Measurements from ENCODE around the gene SVIL. TPM values are rescaled to one million over a fixed set of nuclear protein-coding genes. Genes with fewer than 3 reads are reported as not detected.
A peak's percentile ranks its signal among the peaks of the same experiment; 100 is the strongest.
"Not testable (repeated sequence)": the region's sequence is repeated elsewhere in the genome, so short reads cannot be mapped to it uniquely, and the experiment has no call there.

The SVIL gene
- total RNA-seq, 1 donor = 7.8 TPM

- DNase-seq (ENCODE audit: low read depth) = no peak
- no peak for TF ChIP-seq CTCF (IDR thresholded peaks at IDR 0.05; ENCODE audit: insufficient read depth, low read depth, low read length)
- H3K4me3 ChIP-seq (ENCODE audit: low read depth, low read length) = no peak overlapping the region
Observed at GRCh38 chr10:29524294-29524693, 110.5 kb downstream of the SVIL start.

GRCh38 chr10:29522918-29523317 lies 111.9 kb downstream of the SVIL start:
- no peak for DNase-seq (ENCODE audit: low read depth)
- no peak overlapping the region for H3K4me3 ChIP-seq (ENCODE audit: low read depth, low read length)
- no peak for TF ChIP-seq CTCF (IDR thresholded peaks at IDR 0.05; ENCODE audit: insufficient read depth, low read depth, low read length)

DNA sequence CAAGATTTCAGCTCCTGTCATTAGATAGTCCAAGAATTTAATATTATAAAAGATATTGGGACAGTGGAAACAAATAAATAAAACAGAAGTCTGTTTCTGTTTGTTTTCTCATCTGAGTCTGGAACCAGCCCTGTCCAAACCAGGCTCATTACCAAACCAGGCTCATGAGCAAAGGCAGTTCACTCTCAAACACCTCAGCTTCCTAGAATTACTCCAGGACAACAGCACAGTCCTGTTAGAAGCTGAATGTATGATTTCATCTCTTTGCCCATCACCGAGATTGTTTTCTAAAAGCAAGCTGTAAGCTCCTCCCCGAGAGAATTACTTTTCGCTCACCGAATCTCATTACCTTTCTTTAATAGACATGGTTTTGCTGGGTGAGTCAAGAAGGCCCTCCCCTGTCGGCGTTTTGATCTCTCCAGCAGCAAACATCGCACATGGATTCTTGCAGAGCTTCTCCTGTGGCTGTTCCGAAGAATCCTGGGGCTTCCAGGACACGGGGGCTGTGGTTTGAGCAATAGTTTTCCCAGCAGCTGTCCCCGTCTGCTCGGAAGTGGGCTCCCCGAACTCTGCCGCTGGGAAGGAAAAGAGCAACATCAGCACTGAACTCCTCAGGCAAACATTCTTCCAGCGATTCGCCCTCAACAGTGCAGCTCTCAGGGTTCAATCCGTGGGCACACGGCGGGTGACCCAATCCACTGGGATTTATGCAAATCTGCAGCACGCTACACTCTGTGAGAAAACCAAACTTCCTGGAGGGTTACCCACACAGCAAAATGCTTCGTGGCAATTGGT lies 112.5 kb downstream of the SVIL start:
- DNase-seq (ENCODE audit: low read depth) = peak; percentile 86
- TF ChIP-seq CTCF (IDR thresholded peaks at IDR 0.05; ENCODE audit: insufficient read depth, low read depth, low read length) = no peak
- peak overlapping the region; percentile 37 for H3K4me3 ChIP-seq (ENCODE audit: low read depth, low read length)

- no peak for TF ChIP-seq CTCF (IDR thresholded peaks at IDR 0.05; ENCODE audit: insufficient read depth, low read depth, low read length)
- DNase-seq (ENCODE audit: low read depth) = no peak
- no peak overlapping the region for H3K4me3 ChIP-seq (ENCODE audit: low read depth, low read length)
Observed at GRCh38 chr10:29519659-29520058, 115.1 kb downstream of the SVIL start.

DNA sequence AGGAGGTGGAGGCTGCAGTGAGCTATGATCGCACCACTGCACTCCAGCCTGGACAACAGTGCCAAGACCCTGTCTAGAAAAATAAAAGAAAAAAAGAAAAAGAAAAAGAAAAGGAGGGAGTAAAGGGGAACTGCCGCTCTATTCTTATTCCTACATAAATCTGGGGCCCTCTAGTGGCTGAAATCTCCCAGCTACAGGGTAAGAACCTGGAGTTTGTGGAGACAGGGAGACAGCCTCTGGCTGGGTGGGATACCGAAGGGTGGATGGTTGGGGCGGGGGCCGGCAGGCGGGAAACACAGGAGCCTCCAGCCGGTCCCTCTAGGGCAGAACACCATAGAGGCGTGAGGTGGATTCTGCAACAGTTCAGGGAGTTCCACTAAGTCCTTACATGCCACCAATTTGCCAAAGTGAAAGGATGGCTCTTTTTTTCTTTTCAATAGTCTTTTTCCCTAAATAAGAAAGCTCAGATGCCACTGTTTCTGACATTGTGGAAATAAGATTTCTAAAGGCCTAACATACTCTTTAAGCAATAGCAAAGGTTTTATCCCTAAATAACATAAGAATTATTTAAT lies 117.3 kb downstream of the SVIL start:
- peak; percentile 58 for DNase-seq (ENCODE audit: low read depth)
- TF ChIP-seq CTCF (IDR thresholded peaks at IDR 0.05; ENCODE audit: insufficient read depth, low read depth, low read length) = peak; percentile 75
- no peak overlapping the region for H3K4me3 ChIP-seq (ENCODE audit: low read depth, low read length)

DNA sequence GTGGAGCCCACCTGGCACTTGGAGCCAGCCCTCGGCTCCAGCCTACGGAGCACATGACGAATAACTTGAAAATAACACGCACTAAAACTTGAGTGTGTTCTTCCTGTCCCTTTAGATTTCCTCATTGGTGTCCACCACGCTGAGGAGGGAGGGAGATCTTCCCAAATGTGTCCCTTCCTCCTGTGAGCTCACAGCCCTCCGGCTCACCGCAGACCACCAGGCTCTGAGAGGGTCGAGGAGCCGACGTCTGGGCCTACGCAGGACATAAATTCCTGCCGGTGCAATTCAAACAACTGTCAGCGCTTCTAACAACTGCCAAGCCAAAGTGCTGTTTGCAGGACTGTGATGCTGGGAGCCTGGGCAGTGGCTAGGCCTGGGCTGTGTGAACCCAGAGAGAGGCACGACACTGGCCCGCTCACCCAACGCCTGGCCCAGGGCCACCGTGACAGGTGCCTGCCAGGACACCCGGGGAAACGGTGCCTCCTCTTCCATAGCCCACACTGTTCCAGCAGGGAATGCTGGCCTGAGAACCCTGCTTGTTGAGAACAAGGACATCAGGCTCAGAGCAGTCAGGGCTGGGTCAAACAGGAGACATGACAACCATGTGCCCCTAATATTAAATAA lies 118.3 kb downstream of the SVIL start:
- H3K4me3 ChIP-seq (ENCODE audit: low read depth, low read length); DNase-seq (ENCODE audit: low read depth): not testable (repeated sequence)

- DNase-seq (ENCODE audit: low read depth); H3K4me3 ChIP-seq (ENCODE audit: low read depth, low read length): not testable (repeated sequence)
Observed at GRCh38 chr10:29515879-29516278, 118.9 kb downstream of the SVIL start.

DNA sequence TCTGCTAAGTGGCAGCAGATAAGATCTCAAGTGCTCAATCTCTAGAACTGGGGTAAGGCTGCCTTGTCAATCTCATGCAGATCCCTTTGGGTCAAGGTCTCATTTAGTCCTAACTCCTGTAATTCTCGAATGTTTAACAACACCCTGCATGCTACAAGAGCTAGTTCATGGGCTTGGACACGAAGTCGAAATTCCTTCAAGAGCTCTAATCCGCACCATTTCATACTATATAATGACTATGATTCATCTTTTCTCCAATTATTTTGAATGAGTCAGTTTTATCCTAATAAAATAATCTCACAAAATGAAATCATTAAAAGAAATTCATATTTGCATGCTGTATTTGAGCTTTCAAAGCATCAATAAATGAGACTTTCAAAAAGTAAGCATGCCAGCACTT lies 119.7 kb downstream of the SVIL start:
- not testable (repeated sequence) for DNase-seq (ENCODE audit: low read depth); H3K4me3 ChIP-seq (ENCODE audit: low read depth, low read length)

Measured in fibroblast of villous mesenchyme (primary cell).